K562 (cell line): ENCODE data around the gene LTA. TPM values are rescaled to one million over a fixed set of nuclear protein-coding genes. Genes with fewer than 3 reads are reported as not detected.

Experiments used
- ELF1 ChIP-seq: fragments of 200-800 bp; sonication (Bioruptor generic); IDR thresholded peaks from 2 replicates; pipeline ENCODE4 v1.6.1; 2016; ENCODE audit warnings: missing genetic modification characterization, missing compliant biosample characterization
- MEIS2 ChIP-seq: fragments of 450-650 bp; IDR thresholded peaks from 2 replicates; pipeline ENCODE4 v1.6.1; 2014; ENCODE audit warnings: mild to moderate bottlenecking; ENCODE audit not compliant: partially characterized antibody
- SUPT5H ChIP-seq: fragments of 450-650 bp; IDR thresholded peaks from 2 replicates; pipeline ENCODE4 v1.6.1; 2016
- ZKSCAN8 ChIP-seq: fragments of 200-800 bp; sonication (Bioruptor generic); IDR thresholded peaks from 2 replicates; pipeline ENCODE4 v1.6.1; 2016; ENCODE audit warnings: missing genetic modification characterization, missing compliant biosample characterization
- polyA plus RNA-seq, 8 experiments: library from polyadenylated mRNA; depleted of rRNA in 4 of 8; stranded (reverse) in 5 of 8; unstranded in 3 of 8; fragments of >200 nt; fragmentation: Nextera tagmentation in 2 of 8; fragmentation: Illumina TruSeq in 1 of 8; extraction: Ambion mirVana in 2 of 8; extraction: Trizol in 1 of 8; gene quantifications; 2 replicates each; pipeline versions ENCODE4 v1.2.1 to v1.2.3, GENCODE V29; 2011 to 2014; ENCODE audit warnings: inconsistent platforms in 1 of 8, missing spikeins in 1 of 8
- total RNA-seq, 7 experiments: library from RNA; depleted of rRNA in 6 of 7; stranded (reverse); fragments of >200 nt in 6 of 7; fragmentation: Illumina TruSeq in 2 of 7; extraction: Trizol in 2 of 7; gene quantifications; 2 replicates each; pipeline versions ENCODE4 v1.2.1 to v1.2.3, GENCODE V29; 2011 to 2021; ENCODE audit warnings: low replicate concordance in 1 of 7
- TF ChIP-seq, protein P1 (sequence below): fragments of 200-800 bp; sonication (Bioruptor generic); IDR thresholded peaks from 2 replicates; pipeline ENCODE4 v1.6.1; 2016; ENCODE audit warnings: missing genetic modification characterization, missing compliant biosample characterization
- TF ChIP-seq, protein P2 (sequence below): fragments of 250-450 bp; sonication (Bioruptor Pico); IDR thresholded peaks from 2 replicates; pipeline ENCODE4 v1.4.0; 2020; ENCODE audit warnings: mild to moderate bottlenecking, moderate library complexity
- TF ChIP-seq, protein P3 (sequence below): fragments of 250-450 bp; sonication (Bioruptor Pico); IDR thresholded peaks from 2 replicates; pipeline ENCODE4 v1.5.0; 2020; ENCODE audit warnings: mild to moderate bottlenecking, borderline replicate concordance

LTA gene
- total and polyA plus RNA-seq, 9 of the 15 experiments (the other 6 are each of a cell fraction or from before 2014, with no cell fraction given) = 0.80 TPM; not detected in 8

DNA sequence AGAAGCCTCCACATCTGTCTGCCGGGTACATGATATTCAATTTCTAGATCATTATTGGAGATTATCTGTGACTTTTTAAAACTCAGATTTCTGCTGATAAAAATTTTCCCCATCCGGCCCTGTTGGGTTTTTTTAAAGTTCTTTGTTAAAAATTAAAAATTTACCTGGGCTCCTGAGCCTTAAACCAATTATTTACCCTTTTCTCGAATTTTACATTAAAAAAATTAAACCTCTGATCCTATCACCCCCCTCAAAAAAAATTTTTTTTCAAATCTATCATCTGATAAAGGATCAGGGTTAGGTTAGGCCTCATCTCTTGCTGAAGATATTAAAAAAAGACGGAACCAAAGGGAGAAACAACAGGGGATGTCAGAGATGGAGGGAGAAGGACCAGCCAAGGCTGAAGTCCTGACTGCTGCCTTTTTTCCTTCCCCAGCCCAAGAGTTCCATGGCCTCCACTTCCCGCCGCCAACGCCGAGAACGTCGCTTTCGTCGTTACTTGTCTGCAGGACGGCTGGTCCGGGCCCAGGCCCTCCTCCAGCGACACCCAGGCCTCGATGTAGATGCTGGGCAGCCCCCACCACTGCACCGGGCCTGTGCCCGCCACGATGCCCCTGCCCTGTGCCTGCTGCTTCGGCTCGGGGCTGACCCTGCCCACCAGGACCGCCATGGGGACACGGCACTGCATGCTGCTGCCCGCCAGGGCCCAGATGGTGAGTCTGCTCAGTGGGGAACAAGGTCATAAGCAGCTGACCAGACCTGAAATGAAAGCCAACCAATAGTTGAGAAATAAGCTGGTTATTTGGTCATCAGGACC lies 24.2 kb upstream of the LTA start (continued):
- TF ChIP-seq, protein P1, sequence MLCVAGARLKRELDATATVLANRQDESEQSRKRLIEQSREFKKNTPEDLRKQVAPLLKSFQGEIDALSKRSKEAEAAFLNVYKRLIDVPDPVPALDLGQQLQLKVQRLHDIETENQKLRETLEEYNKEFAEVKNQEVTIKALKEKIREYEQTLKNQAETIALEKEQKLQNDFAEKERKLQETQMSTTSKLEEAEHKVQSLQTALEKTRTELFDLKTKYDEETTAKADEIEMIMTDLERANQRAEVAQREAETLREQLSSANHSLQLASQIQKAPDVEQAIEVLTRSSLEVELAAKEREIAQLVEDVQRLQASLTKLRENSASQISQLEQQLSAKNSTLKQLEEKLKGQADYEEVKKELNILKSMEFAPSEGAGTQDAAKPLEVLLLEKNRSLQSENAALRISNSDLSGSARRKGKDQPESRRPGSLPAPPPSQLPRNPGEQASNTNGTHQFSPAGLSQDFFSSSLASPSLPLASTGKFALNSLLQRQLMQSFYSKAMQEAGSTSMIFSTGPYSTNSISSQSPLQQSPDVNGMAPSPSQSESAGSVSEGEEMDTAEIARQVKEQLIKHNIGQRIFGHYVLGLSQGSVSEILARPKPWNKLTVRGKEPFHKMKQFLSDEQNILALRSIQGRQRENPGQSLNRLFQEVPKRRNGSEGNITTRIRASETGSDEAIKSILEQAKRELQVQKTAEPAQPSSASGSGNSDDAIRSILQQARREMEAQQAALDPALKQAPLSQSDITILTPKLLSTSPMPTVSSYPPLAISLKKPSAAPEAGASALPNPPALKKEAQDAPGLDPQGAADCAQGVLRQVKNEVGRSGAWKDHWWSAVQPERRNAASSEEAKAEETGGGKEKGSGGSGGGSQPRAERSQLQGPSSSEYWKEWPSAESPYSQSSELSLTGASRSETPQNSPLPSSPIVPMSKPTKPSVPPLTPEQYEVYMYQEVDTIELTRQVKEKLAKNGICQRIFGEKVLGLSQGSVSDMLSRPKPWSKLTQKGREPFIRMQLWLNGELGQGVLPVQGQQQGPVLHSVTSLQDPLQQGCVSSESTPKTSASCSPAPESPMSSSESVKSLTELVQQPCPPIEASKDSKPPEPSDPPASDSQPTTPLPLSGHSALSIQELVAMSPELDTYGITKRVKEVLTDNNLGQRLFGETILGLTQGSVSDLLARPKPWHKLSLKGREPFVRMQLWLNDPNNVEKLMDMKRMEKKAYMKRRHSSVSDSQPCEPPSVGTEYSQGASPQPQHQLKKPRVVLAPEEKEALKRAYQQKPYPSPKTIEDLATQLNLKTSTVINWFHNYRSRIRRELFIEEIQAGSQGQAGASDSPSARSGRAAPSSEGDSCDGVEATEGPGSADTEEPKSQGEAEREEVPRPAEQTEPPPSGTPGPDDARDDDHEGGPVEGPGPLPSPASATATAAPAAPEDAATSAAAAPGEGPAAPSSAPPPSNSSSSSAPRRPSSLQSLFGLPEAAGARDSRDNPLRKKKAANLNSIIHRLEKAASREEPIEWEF = no peak
- TF ChIP-seq SUPT5H (peak; percentile 12), ZKSCAN8 (CRISPR knock-in tag) (peak; percentile 41; the same call in 1 of the 2 replicates), ELF1 (tag) (0 out of 2 replicates have a peak, but pooled peaks have one; percentile 23), MEIS2 (no peak)
- TF ChIP-seq, protein P2, sequence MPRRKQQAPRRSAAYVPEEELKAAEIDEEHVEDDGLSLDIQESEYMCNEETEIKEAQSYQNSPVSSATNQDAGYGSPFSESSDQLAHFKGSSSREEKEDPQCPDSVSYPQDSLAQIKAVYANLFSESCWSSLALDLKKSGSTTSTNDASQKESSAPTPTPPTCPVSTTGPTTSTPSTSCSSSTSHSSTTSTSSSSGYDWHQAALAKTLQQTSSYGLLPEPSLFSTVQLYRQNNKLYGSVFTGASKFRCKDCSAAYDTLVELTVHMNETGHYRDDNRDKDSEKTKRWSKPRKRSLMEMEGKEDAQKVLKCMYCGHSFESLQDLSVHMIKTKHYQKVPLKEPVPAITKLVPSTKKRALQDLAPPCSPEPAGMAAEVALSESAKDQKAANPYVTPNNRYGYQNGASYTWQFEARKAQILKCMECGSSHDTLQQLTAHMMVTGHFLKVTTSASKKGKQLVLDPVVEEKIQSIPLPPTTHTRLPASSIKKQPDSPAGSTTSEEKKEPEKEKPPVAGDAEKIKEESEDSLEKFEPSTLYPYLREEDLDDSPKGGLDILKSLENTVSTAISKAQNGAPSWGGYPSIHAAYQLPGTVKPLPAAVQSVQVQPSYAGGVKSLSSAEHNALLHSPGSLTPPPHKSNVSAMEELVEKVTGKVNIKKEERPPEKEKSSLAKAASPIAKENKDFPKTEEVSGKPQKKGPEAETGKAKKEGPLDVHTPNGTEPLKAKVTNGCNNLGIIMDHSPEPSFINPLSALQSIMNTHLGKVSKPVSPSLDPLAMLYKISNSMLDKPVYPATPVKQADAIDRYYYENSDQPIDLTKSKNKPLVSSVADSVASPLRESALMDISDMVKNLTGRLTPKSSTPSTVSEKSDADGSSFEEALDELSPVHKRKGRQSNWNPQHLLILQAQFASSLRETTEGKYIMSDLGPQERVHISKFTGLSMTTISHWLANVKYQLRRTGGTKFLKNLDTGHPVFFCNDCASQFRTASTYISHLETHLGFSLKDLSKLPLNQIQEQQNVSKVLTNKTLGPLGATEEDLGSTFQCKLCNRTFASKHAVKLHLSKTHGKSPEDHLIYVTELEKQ (CRISPR knock-in tag) = no peak
- TF ChIP-seq, protein P3, sequence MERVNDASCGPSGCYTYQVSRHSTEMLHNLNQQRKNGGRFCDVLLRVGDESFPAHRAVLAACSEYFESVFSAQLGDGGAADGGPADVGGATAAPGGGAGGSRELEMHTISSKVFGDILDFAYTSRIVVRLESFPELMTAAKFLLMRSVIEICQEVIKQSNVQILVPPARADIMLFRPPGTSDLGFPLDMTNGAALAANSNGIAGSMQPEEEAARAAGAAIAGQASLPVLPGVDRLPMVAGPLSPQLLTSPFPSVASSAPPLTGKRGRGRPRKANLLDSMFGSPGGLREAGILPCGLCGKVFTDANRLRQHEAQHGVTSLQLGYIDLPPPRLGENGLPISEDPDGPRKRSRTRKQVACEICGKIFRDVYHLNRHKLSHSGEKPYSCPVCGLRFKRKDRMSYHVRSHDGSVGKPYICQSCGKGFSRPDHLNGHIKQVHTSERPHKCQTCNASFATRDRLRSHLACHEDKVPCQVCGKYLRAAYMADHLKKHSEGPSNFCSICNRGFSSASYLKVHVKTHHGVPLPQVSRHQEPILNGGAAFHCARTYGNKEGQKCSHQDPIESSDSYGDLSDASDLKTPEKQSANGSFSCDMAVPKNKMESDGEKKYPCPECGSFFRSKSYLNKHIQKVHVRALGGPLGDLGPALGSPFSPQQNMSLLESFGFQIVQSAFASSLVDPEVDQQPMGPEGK = no peak
